SK-N-SH (cell line): ENCODE data around the gene FGD1. TPM values are rescaled to one million over a fixed set of nuclear protein-coding genes. Genes with fewer than 3 reads are reported as not detected.

Experiments
- CTCF ChIP-seq: fragments of 200-600 bp; sonication (generic); IDR thresholded peaks from 2 replicates; pipeline ENCODE4 v1.6.1; 2017; ENCODE audit warnings: antibody characterized with exemption, mild to moderate bottlenecking, moderate library complexity
- ELF1 ChIP-seq: IDR thresholded peaks from 2 replicates; pipeline ENCODE4 v1.4.0; 2012
- FOXJ3 ChIP-seq: sonication (generic); formaldehyde crosslinking; IDR thresholded peaks from 2 replicates; pipeline ENCODE4 v1.5.1; 2020; ENCODE audit warnings: mild to moderate bottlenecking, missing genetic modification reagents
- GABPA ChIP-seq: IDR thresholded peaks from 2 replicates; pipeline ENCODE4 v1.4.0; 2012; ENCODE audit warnings: low read depth, mild to moderate bottlenecking
- GATA2 ChIP-seq: sonication (generic); formaldehyde crosslinking; IDR thresholded peaks from 2 replicates; pipeline ENCODE4 v1.5.0; 2020; ENCODE audit warnings: mild to moderate bottlenecking, missing genetic modification reagents
- NFIC ChIP-seq: IDR thresholded peaks from 2 replicates; pipeline ENCODE4 v1.4.0; 2012; ENCODE audit warnings: borderline replicate concordance
- NRF1 ChIP-seq: IDR thresholded peaks from 2 replicates; pipeline ENCODE4 v1.6.1; 2012; ENCODE audit warnings: low read depth, mild to moderate bottlenecking, low read length
- PBX3 ChIP-seq: IDR thresholded peaks from 2 replicates; pipeline ENCODE4; 2012
- POLR2AphosphoS5 ChIP-seq: IDR thresholded peaks from 2 replicates; pipeline ENCODE4 v1.6.1; 2012; ENCODE audit warnings: low read depth, low read length
- RAD21 ChIP-seq: IDR thresholded peaks from 2 replicates; pipeline ENCODE4 v1.6.1; 2012; ENCODE audit warnings: mild to moderate bottlenecking, low read length
- RCOR1 ChIP-seq: fragments of 150-350 bp; IDR thresholded peaks from 2 replicates; pipeline ENCODE4 v1.6.1; 2017; ENCODE audit warnings: antibody characterized with exemption, low read length
- REST ChIP-seq: IDR thresholded peaks from 2 replicates; pipeline ENCODE4 v1.6.1; 2012; ENCODE audit warnings: mild to moderate bottlenecking, low read depth, low read length, moderate library complexity
- RFX5 ChIP-seq: IDR thresholded peaks from 2 replicates; pipeline ENCODE4 v1.6.1; 2012; ENCODE audit warnings: mild to moderate bottlenecking, improper control_type of control experiment, low read length
- RXRA ChIP-seq: IDR thresholded peaks from 2 replicates; pipeline ENCODE4 v1.4.0; 2012; ENCODE audit warnings: low read depth, mild to moderate bottlenecking, borderline replicate concordance
- SIN3A ChIP-seq: IDR thresholded peaks from 2 replicates; pipeline ENCODE4 v1.6.1; 2012; ENCODE audit warnings: low read depth, mild to moderate bottlenecking, low read length, moderate library complexity, borderline replicate concordance
- SMC3 ChIP-seq: IDR thresholded peaks from 2 replicates; pipeline ENCODE4 v1.6.1; 2012; ENCODE audit warnings: low read depth, low read length, improper control_type of control experiment
- TAF1 ChIP-seq: IDR thresholded peaks from 2 replicates; pipeline ENCODE4 v1.6.1; 2012; ENCODE audit warnings: low read depth, mild to moderate bottlenecking, low read length, moderate library complexity, borderline replicate concordance
- TCF12 ChIP-seq: IDR thresholded peaks from 2 replicates; pipeline ENCODE4 v1.4.0; 2012
- YY1 ChIP-seq: IDR thresholded peaks from 2 replicates; pipeline ENCODE4 v1.4.0; 2012; ENCODE audit warnings: low read depth, mild to moderate bottlenecking
- polyA plus RNA-seq, 3 experiments: library from polyadenylated mRNA; depleted of rRNA; stranded (reverse); fragments of >200 nt; gene quantifications; 2 replicates each; pipeline ENCODE4 v1.2.3, GENCODE V29; 2012

FGD1 gene
- polyA plus RNA-seq, 1 of the 3 experiments (the other 2 are of a cell fraction): 6.3 TPM

- TF ChIP-seq REST (no peak), RFX5 (no peak), SIN3A (no peak; the same call in 1 of the 2 replicates), ELF1 (peak; percentile 77), SMC3 (no peak), PBX3 (peak; percentile 90), TAF1 (peak; percentile 64; the same call in 1 of the 2 replicates), RXRA (no peak), YY1 (peak; percentile 94), NRF1 (peak; percentile 25; the same call in 1 of the 2 replicates), GATA2 (CRISPR knock-in tag) (no peak), RAD21 (no peak), POLR2AphosphoS5 (peak; percentile 83; the same call in 1 of the 2 replicates), GABPA (peak; percentile 66), CTCF (no peak), NFIC (no peak), TCF12 (no peak), FOXJ3 (CRISPR knock-in tag) (no peak), RCOR1 (no peak)
Measured at GRCh38 chrX:54529552-54530356, 33.7 kb upstream of the FGD1 start, which contains the start of gene GNL3L (continued).
